ENCODE results near the gene NPC1. TPM values are rescaled to one million over a fixed set of nuclear protein-coding genes. Genes with fewer than 3 reads are reported as not detected.
"Not testable (repeated sequence)": the region's sequence is repeated elsewhere in the genome, so short reads cannot be mapped to it uniquely, and the experiment has no call there.

NPC1 gene
- polyA plus RNA-seq, 1 donor: 27.7 TPM

DNA sequence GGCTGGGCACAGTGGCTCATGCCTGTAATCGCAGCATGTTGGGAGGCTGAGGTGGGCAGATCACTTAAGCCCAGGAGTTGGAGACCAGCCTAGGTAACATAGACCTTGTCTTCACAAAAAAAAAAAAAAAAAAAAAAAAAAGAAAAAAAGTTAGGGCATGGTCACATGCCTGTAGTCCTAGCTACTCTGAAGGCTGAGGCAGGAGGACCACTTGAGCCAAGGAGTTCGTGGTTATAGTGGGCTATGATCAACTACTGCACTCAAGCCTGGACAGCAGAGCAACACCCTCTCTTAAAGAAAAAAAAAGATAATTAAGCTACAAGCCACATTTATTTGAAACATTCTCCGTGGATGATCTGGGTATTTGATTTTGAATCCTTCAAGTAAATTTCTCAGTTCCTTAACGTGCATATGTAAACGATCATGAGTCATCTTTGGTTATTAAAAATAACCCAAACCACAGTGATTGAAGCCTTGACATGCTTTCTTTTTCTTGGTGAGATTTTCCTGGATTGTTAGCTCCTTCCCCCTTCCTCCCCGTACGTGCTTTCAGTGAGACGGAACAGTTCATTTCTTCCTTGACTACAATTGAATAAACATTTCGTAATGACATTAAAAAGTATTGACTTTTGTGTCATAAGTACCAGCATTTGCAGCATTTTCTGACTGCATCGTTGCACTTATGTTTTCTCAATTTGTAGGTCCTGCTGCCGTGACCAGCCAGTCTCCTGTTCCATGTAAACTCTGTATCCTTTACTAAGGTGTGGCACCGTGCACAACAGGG lies 62.7 kb downstream of the NPC1 start:
- DNase-seq (ENCODE audit: low read depth): no peak

GRCh38 chr18:23521907-23522306 lies 64.4 kb downstream of the NPC1 start:
- no peak for DNase-seq (ENCODE audit: low read depth)

- DNase-seq (ENCODE audit: low read depth): no peak
Observed at GRCh38 chr18:23521271-23521670, 65.0 kb downstream of the NPC1 start.

- DNase-seq (ENCODE audit: low read depth): no peak
Observed at GRCh38 chr18:23519734-23520133, 66.6 kb downstream of the NPC1 start.

- DNase-seq (ENCODE audit: low read depth): peak; percentile 38
Observed at GRCh38 chr18:23515911-23516546, 70.3 kb downstream of the NPC1 start.

GRCh38 chr18:23512641-23513040 lies 73.7 kb downstream of the NPC1 start:
- no peak for DNase-seq (ENCODE audit: low read depth)

DNA sequence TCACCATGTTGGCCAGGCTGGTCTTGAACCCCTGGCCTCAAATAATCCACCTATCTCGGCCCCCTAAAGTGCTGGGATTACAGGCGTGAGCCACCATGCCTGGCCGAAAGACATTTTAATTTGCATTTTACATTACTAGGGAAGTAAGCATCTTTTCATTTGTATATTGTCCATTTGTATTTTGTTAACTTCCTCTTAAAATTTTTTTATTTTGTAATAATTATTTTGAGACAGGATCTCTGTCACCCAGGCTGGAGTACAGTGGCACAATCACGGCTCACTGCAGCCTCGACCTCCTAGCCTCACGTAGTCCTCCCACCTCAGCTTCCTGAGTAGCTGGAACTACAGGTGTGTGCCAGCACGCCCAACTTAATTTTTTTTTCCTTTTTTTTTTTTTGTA lies 74.1 kb downstream of the NPC1 start:
- DNase-seq (ENCODE audit: low read depth): not testable (repeated sequence)

DNA sequence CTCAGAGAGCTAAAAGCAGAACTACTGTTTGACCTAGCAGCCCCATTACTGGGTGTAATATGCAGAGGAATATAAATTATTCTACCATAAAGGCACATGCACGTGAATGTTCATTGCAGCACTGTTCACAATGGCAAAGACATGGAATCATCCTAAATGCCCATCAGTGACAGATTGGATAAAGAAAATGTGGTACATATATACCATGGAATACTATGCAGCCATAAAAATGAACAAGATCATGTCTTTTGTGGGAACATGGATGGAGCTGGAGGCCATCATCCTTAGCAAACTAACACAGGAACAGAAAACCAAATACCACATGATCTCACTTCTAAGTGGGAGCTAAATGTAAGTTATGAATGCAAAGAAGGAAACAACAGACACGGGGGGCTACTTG lies 75.4 kb downstream of the NPC1 start:
- DNase-seq (ENCODE audit: low read depth): not testable (repeated sequence)

- no peak for DNase-seq (ENCODE audit: low read depth)
Observed at GRCh38 chr18:23506393-23506792, 79.9 kb downstream of the NPC1 start.

GRCh38 chr18:23504720-23505119 lies 81.6 kb downstream of the NPC1 start:
- no peak for DNase-seq (ENCODE audit: low read depth)

GRCh38 chr18:23503963-23504344 lies 82.4 kb downstream of the NPC1 start:
- no peak for DNase-seq (ENCODE audit: low read depth)

GRCh38 chr18:23503038-23503962 lies 83.0 kb downstream of the NPC1 start, which contains the start of gene RMC1:
Gene RMC1 (plus strand): TSS chr18:23503511. CDS start chr18:23503619, 108 bp downstream.
- DNase-seq (ENCODE audit: low read depth): peak; percentile 55

DNA sequence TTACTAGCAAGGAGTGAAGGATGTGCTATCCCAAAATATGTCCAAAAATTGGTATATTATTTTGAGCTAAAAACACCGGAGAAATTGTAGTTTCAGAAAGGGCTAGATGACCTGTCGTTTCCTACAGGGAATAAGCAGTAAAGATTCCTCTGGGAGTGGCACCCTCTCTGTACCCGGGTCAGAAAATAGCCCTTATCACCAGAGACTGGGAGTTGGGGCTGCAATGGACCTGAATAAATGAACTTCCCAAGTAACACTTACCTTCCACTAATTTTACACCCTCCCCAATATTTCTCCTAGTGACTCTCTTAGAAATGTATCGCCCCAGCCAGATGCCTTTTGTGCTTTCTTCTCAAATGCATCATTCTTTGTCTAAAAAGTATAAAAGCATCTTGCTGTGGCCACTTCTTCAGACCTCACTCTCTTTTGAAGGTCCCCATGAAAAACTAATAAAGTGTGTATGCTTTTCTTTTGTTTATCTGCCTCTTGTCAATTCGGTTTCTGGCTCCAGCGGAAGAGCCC lies 83.7 kb downstream of the NPC1 start:
- DNase-seq (ENCODE audit: low read depth): no peak

GRCh38 chr18:23501626-23502025 lies 84.7 kb downstream of the NPC1 start:
- DNase-seq (ENCODE audit: low read depth): no peak

- no peak for DNase-seq (ENCODE audit: low read depth)
Observed at GRCh38 chr18:23499291-23499781, 87.0 kb downstream of the NPC1 start.

- no peak for DNase-seq (ENCODE audit: low read depth)
Observed at GRCh38 chr18:23498877-23499276, 87.4 kb downstream of the NPC1 start.

GRCh38 chr18:23498117-23498516 lies 88.2 kb downstream of the NPC1 start:
- DNase-seq (ENCODE audit: low read depth): no peak

DNA sequence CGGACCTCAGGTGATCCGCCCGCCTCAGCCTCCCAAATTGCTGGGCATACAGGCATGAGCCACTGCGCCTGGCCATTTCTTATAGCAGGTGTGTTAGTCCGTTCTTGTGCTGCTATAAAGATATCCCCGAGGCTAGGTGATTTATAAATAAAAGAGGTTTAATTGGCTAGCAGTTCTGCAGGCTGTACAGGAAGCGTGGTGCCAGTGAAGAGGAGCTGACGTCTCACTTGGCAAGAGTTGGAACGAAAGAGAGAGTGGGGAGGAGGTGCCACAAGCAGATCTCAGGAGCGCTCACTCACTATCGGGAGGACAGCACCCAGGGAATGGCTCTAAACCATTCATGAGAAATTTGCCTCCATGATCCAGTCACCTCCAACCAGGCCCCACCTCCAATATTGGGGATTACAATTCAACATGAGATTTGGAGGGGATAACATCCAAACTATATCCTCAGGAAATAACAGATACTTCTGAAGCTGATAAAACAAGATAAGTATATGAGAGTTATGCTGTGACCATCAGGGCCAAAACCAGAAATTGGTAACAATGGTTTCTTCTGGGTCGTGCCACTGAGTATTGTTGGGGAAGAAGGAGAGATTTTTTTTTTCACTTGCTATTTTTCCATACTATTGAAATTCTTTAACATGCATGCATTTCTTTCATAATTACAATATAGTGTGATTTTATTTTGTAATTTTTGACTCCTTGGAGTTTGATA lies 90.4 kb downstream of the NPC1 start:
- DNase-seq (ENCODE audit: low read depth): no peak

GRCh38 chr18:23494992-23495391 lies 91.3 kb downstream of the NPC1 start:
- DNase-seq (ENCODE audit: low read depth): no peak

DNA sequence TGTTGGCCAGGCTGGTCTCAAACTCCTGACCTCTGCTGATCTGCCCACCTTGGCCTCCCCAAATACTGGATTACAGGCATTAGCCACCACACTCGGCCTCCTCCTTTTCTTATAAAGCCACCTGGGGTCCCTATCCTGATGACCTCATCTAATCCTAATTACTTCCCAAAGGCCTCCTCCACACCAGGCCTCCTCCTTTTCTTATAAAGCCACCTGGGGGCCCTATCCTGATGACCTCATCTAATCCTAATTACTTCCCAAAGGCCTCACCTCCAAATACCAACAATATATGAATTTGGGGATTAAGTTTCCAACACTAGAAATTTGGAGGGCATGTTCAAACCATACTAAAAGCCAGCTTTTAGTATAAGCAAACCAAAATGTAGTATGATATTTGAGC lies 92.7 kb downstream of the NPC1 start:
- DNase-seq (ENCODE audit: low read depth): no peak

DNA sequence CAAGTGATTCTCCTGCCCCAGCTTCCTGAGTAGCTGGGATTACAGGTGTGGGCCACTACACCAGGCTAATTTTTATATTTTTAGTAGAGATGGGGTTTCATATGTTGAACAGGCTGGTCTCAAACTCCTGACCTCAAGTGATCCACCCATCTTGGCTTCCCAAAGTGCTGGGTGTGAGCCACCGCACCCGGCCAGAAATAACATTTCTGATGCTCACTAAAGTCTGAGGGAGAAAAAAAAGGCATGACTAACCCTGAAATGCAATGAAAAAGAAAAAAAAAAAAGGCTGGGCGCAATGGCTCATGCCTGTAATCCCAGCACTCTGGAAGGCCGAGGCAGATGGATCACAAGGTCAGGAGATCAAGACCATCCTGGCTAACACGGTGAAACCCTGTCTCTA lies 96.7 kb downstream of the NPC1 start:
- not testable (repeated sequence) for DNase-seq (ENCODE audit: low read depth)
